GM18526 (cell line): ENCODE data around the gene NLRX1.
A peak's percentile ranks its signal among the peaks of the same experiment; 100 is the strongest.

Experiments used
- POLR2A ChIP-seq: IDR thresholded peaks from 3 replicates; pipeline ENCODE4 v1.6.1; 2011; ENCODE audit not compliant: insufficient read length; ENCODE audit errors: extremely low read depth

NLRX1 gene, protein sequence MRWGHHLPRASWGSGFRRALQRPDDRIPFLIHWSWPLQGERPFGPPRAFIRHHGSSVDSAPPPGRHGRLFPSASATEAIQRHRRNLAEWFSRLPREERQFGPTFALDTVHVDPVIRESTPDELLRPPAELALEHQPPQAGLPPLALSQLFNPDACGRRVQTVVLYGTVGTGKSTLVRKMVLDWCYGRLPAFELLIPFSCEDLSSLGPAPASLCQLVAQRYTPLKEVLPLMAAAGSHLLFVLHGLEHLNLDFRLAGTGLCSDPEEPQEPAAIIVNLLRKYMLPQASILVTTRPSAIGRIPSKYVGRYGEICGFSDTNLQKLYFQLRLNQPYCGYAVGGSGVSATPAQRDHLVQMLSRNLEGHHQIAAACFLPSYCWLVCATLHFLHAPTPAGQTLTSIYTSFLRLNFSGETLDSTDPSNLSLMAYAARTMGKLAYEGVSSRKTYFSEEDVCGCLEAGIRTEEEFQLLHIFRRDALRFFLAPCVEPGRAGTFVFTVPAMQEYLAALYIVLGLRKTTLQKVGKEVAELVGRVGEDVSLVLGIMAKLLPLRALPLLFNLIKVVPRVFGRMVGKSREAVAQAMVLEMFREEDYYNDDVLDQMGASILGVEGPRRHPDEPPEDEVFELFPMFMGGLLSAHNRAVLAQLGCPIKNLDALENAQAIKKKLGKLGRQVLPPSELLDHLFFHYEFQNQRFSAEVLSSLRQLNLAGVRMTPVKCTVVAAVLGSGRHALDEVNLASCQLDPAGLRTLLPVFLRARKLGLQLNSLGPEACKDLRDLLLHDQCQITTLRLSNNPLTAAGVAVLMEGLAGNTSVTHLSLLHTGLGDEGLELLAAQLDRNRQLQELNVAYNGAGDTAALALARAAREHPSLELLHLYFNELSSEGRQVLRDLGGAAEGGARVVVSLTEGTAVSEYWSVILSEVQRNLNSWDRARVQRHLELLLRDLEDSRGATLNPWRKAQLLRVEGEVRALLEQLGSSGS

DNA sequence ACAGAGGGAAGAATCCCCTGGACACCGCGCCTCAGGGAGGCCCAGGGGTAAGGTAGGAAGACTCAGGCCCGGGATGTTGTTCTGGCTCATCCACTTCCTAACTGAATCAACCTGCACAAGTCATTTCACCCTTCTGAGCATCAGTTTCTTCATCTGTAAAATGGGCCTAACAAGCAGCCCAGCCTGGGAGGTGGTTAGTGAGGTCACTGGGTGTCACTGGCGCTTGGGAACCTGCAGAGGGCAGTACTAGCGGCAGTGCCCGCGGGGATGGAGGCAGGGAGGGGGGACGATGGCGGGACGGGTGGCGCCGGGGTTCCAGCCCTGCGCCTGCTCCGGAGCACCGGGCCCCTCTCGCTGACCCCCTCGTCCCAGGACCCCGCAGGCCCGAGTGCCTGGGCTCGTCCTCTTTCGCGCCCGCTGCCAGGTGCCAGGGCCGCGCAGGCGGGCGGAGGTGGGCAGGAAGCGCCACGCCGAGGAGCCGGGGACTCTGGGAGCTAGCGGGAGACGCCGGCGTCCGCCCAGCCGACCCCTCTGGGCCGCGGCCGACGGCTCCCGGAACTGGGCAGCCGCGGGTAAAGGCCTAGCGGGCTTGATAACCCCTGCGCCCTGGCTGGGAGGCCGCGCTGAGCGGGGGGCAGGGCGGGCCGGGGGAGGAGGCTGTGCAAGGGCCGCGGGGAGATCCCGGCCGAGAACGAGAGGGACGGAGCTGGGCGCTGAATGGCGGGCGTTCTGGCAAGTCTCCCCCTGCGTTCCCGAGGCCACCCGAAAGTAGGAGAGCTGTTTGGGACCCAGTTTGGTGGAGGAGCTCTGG, at the start of gene NLRX1:
TSS of gene NLRX1 (plus strand) at position 255 of the 811 bp plus-strand sequence. CDS start 2,679 bp downstream, outside the sequence.
- TF ChIP-seq POLR2A = peak; percentile 73

DNA sequence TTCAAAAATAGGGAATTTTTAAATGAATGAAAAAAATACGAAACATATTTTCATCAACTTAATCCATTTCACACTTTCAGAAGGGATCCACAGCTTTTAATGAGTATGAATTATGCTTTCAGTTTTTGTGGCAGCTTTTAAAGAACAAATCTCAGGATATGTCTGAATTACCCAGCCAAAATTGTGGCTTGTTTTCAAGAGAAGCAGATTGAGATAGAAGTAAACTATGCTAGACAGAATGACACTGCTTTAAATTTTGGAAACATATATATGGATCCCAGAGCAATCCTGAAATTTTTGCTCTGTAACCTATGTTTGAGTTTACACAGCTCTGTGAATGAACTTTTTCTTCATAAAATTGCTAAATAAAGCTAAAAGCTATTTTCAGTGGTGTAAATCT, 49.6 kb upstream of the NLRX1 start:
- TF ChIP-seq POLR2A = no peak

DNA sequence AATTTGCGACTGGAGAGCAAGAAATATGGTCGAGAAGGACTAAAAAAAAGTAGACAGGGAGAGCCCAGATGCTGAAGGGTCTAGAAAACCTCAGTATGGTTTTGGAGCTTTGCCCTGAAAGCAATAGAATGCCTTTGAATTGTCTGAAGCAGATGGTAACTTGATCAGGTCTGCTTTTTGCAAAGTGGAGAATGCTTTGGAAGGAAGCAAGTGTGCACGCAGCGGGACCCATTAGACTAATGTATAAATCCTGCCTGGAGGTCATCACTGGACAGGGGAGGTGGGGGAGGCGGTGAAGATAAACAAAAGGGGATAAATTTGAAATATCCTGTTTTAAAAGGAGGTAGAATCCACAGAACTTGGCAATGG, 47.9 kb upstream of the NLRX1 start:
- TF ChIP-seq POLR2A = no peak

DNA sequence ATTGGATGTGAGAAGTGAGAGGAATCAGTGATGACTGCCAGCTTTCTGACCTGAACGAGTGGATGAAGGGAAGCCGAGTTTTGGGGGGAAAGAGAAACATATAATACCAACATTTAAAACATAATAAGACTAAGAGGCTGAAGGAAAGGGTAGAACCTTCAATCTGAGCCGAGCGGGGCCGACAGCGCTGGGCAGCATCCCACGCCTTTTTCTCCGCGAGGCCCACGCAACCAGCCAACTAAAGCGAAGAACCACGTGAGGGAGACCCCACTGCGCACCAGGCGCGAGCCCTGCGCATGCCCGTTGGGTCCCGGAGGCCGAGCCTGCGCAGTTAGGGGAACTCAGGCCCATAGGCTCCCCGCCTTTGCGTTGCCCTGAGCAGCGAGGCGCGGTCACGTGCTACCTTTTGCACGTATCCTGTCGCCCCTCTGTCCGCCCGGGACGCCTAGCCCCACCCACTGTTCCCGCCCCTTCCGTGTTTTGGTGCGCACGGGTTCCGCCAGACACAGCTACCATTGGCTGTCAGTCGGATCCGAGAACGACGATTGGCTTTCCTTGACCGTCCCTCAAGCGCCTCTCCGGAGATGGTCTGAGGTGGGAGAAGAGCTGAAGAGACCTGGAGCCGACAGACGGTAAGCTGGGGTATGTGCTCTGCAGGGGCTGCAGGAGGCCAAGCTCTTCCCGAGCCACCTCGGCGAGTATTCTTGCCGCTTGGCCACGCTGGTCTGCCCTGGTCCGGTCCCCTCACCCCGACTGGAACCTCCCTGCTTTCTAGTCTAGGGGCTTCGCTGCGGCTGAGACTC, 47.3 kb upstream of the NLRX1 start, which contains the start of gene HINFP:
TSS of gene HINFP (plus strand) at position 573 of the 803 bp plus-strand sequence. CDS start 5,365 bp downstream, outside the sequence.
- peak; percentile 73 for TF ChIP-seq POLR2A

DNA sequence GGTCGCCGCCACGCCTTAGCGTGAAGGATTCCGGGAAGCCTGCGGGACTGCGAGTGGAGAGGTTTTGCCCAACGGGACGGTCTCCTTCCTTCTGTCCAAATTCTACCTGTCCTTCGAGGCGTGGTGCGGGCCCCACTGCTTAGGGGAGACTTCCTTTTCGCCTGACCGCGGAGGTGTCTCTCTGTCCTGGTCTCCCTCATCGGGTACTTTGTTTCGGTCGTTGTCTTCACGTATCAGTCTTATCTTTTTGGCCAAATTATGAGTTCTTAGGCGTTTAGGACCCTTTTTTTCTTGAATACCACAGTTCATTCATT, 46.8 kb upstream of the NLRX1 start:
- TF ChIP-seq POLR2A = no peak

DNA sequence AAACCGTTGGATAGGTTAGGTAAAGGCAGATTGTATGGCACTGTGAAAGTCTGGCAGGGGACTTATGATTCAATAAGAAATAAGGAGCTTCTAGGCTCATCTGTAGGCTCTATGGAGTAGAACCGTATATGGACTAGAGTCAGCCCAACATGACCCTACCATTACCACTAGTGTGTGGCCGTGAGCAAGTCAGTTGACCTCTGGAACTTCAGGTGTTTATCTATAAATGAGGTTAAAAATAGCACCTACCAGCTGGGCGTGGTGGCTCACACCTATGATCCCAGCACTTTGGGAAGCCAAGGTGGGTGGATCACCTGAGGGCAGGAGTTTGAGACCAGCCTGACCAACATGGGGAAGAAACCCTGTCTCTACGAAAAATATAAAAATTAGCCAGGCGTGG, 42.7 kb upstream of the NLRX1 start:
- no peak for TF ChIP-seq POLR2A

DNA sequence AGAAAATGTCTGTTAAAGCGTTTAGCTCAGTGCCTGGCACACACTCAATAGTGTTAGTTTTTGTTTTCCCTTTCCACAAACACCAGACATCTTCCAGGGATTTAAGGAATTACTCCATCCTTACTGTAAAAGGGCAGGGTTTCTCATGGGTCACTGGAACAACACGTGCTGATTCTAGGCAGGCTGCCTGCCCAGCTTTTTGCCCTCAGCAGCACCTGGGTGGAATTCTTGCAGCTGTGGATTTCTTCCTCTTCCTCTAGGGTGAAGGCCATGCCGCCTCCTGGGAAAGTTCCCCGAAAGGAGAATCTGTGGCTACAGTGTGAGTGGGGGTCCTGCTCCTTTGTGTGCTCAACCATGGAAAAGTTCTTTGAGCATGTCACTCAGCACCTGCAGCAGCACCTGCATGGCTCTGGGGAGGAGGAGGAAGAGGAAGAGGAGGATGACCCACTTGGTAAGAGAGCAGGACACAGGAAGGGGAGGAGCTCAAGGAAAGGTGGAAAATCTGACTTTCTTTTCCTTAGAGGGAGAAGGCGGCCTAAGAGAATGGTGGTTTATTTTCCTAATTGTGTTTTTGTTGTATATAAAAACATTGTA, 41.8 kb upstream of the NLRX1 start:
- TF ChIP-seq POLR2A = no peak

DNA sequence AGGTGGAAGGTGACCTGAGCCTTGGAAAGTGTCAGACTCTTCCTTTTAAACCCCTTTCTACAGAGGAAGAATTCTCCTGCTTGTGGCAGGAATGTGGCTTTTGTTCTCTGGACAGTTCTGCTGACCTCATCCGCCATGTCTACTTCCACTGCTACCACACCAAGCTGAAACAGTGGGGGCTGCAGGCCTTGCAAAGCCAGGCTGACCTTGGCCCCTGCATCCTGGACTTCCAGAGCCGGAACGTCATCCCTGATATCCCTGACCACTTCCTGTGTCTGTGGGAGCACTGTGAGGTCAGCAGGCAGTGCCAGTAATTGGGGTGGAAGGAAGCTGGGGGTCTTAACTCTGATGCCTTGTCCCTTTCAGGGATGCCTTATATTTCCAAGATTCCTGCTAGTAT, 37.9 kb upstream of the NLRX1 start:
- no peak for TF ChIP-seq POLR2A

DNA sequence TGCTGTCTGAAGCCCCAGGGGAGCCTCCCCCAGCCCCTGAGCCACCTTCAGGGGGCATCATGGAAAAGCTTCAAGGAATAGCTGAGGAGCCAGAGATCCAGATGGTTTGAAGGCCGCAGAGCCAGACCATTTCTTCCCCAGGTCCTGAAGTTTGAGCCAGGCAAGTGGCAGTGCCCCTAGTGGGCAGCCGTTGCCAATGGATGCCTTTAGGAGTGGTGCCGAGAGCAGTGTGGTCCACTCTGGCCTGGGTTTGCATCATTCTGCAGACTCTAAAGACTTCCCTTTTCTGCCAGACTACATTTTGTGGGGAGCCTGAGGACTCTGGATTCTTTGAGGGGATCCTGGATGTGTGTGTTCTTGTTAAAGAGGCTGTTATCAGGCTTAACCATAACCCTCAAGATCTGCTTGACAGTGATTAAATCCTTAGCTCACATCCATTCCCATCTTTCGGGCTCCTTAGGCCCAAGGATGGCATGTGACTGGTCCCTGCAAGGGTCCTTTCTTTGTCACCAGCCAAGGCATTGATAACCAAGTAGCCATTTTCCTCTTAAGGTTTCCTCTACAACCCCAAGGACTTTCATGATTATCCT, 34.0 kb upstream of the NLRX1 start:
- no peak for TF ChIP-seq POLR2A

DNA sequence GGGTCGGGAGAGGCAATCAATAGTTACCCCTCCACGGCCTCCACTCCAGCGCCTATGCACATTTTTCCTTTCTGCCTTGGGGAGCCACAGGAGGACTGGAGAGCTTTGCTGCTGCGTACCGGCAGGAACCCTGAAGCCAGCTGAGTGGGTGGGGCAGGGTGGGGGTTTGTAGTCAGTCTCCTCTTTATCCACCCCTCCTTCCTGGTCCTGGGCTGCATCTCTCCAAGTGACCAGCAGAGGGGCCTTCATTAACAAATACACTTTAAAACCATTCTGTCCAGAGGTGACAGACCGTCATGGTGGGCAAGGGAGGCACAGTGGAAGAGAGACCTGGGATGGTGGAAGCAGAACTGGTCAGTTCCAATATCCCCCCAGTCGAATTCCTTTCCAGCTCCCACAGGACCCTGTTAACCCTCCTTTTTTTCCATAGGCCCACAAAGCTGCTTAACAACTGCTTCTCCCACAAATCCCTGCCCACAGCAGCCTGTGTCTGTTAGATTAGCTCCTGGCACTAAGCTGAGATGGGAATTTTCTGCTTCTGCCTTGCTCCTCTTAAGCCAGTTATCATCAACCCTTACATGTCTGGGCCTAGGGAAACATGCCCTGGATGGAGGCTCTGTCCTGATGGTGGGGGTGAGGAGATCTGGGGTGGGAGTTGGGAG, 23.6 kb upstream of the NLRX1 start:
- TF ChIP-seq POLR2A = no peak

DNA sequence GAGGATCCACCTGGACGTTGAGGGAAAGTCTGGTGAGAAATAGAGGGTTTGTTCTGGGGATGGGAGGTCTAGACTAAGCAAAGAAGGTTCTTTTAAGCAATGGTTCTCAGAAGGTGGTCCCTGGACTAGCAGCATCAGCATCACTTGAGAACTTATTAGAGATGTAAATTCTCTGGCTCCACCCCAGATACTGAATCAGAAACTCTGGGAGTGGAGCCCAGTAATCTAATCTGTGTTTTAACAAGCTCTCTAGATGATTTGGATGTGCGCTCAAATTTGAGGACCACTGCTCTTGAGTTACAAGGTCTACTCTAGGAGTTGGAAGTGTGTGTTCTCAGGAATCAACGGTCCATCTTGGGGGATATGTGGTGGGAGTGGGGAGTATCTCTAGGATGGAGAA, 23.0 kb upstream of the NLRX1 start:
- no peak for TF ChIP-seq POLR2A

DNA sequence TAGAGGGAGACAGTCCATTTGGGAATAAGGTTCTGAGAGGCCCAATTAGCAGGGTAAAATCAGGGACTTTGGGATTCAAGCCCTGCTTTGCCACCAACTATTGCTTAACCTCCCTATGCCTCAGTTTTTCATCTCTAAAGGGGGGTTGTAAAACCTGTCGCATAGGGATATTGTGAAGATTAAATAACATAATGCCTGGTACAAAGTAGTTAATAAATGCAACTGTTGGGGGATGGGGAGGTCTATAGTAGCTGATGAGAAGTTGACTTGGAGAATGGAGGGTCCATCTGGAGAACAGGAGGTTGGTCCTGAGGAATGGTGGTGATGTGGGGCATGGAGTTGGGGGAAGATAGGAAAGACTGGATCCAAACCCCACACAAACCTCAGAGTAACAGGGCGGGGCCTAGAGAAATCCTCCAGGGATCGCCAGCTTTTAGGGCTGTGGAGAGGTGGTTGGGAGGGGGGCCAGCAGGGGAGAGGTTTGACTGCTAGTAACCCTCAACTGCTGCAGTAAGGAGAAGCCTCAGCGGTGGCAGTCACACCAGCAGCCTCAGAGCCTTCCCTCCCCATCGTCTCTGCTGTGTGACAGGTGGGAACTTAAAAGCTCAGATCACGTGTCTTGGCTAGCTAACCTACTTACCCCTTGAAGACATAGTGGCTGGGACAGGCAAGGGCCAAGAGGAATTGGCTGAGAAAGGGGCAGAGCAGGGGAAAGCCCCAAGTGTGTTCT, 20.8 kb upstream of the NLRX1 start:
- no peak for TF ChIP-seq POLR2A

DNA sequence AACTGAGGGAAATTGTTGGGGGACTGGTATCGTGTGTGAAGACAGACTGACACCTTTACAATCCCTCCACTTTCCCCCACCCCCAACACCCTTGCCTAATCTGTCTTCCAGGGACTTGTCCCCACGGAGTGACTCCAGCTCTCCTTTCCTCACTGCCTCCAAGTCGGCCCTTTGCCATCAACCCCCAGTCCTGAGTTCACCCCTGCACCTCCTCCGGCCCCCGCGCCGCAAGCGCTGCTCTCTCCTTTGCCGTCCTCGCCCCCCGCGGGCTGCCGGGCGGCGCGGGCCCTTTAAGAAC, 19.9 kb upstream of the NLRX1 start:
- no peak for TF ChIP-seq POLR2A
